DOHH2 (cell line): ENCODE data around the gene SLC16A3.

Source experiments
- H3F3A ChIP-seq: fragments of 200-600 bp; sonication (generic), shearing (Covaris generic); 2 replicates; pipeline ENCODE4 v1.6.0; 2016; ENCODE audit warnings: antibody characterized with exemption, mild to moderate bottlenecking; ENCODE audit not compliant: control insufficient read depth, insufficient read depth
- H3K27ac ChIP-seq: fragments of 200-600 bp; sonication (generic); 2 replicates; pipeline ENCODE4 v1.5.1; 2014; ENCODE audit warnings: low read depth, mild to moderate bottlenecking, low read length, moderate library complexity
- H3K27me3 ChIP-seq: fragments of 200-600 bp; sonication (generic); 2 replicates; pipeline ENCODE4 v1.6.1; 2014; ENCODE audit warnings: mild to moderate bottlenecking, low read length, mixed read lengths; ENCODE audit not compliant: control insufficient read depth
- H3K36me3 ChIP-seq: fragments of 200-600 bp; sonication (generic); 2 replicates; pipeline ENCODE4 v1.6.1; 2014; ENCODE audit warnings: mild to moderate bottlenecking, low read length, moderate library complexity, mixed read lengths; ENCODE audit not compliant: control insufficient read depth
- H3K4me1 ChIP-seq: fragments of 200-600 bp; sonication (generic); 2 replicates; pipeline ENCODE4 v1.6.1; 2014; ENCODE audit warnings: mild to moderate bottlenecking, low read length, mixed read lengths; ENCODE audit not compliant: control insufficient read depth
- H3K4me2 ChIP-seq: fragments of 200-600 bp; sonication (generic); 2 replicates; pipeline ENCODE4 v1.6.0; 2014; ENCODE audit warnings: mild to moderate bottlenecking, low read length, moderate library complexity
- H3K4me3 ChIP-seq: fragments of 200-600 bp; sonication (generic); 2 replicates; pipeline ENCODE4 v1.5.1; 2014; ENCODE audit warnings: mild to moderate bottlenecking, low read length, mixed read lengths
- H3K79me2 ChIP-seq: fragments of 200-600 bp; sonication (generic); 2 replicates; pipeline ENCODE4 v1.6.1; 2014; ENCODE audit warnings: mild to moderate bottlenecking, low read length, mixed read lengths; ENCODE audit not compliant: control insufficient read depth
- H3K9me2 ChIP-seq: fragments of 200-600 bp; sonication (generic); replicated peaks from 2 replicates; pipeline ENCODE4 v1.6.1; 2014; ENCODE audit warnings: mild to moderate bottlenecking, low read length, mixed read lengths; ENCODE audit not compliant: control insufficient read depth
- H3K9me3 ChIP-seq: fragments of 200-600 bp; sonication (generic); 2 replicates; pipeline ENCODE4 v1.6.1; 2014; ENCODE audit warnings: antibody characterized with exemption, low read length, mixed read lengths; ENCODE audit not compliant: control insufficient read depth, insufficient read depth
- H4K20me1 ChIP-seq: fragments of 200-600 bp; sonication (generic); 2 replicates; pipeline ENCODE4 v1.6.0; 2014; ENCODE audit warnings: low read depth, mild to moderate bottlenecking, antibody characterized with exemption, low read length, moderate library complexity; ENCODE audit not compliant: control insufficient read depth, insufficient read depth
- EZH2phosphoT487 ChIP-seq: fragments of 200-600 bp; sonication (generic); IDR thresholded peaks from 2 replicates; pipeline ENCODE4 v1.6.1; 2017; ENCODE audit warnings: borderline replicate concordance, mild to moderate bottlenecking, antibody characterized with exemption, low read length, moderate library complexity, mixed read lengths
- TF ChIP-seq, protein P1 (sequence below): fragments of 200-600 bp; sonication (generic); IDR thresholded peaks from one replicate; pipeline ENCODE4 v1.5.1; 2014; ENCODE audit warnings: antibody characterized with exemption, mild to moderate bottlenecking, low read depth, low read length; ENCODE audit not compliant: poor library complexity, severe bottlenecking

SLC16A3 gene

DNA sequence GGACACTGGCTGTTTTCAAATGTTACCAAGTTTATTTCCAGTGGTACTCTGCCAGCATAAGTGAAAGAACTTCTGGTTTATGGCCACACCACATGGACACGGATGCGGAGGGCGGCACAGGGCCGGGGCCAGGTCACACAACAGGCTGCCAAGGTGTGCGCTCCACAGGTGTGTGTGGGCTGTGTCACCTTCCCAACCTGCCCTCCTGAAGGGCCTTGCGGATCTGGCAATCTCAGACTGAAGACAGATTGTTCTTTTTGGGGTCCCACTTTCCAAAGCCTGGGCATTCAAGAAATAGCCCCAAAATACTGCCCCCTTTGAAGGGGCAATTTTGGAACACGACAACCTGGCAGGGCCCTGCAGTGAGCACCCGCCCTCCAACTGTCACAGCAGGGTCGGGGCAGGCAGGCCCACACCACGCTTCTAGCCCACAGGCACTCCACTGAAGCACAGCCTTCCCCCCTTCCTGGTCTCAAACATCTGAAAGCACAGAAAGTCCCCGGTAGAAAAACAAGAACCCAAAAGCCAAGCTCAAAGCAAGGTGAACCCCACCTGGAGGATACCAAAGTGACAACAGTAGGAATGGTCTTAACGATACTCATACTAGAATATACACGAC, 41.1 kb downstream of the SLC16A3 start:
- H3F3A ChIP-seq: no peaks in the 10 kb centered on the region
- H3K36me3 ChIP-seq: peaks cover 76% of the 10 kb centered on the region
- H4K20me1 ChIP-seq: peaks cover 32% of the 10 kb centered on the region
- TF ChIP-seq EZH2phosphoT487: no peak
- TF ChIP-seq, protein P1, sequence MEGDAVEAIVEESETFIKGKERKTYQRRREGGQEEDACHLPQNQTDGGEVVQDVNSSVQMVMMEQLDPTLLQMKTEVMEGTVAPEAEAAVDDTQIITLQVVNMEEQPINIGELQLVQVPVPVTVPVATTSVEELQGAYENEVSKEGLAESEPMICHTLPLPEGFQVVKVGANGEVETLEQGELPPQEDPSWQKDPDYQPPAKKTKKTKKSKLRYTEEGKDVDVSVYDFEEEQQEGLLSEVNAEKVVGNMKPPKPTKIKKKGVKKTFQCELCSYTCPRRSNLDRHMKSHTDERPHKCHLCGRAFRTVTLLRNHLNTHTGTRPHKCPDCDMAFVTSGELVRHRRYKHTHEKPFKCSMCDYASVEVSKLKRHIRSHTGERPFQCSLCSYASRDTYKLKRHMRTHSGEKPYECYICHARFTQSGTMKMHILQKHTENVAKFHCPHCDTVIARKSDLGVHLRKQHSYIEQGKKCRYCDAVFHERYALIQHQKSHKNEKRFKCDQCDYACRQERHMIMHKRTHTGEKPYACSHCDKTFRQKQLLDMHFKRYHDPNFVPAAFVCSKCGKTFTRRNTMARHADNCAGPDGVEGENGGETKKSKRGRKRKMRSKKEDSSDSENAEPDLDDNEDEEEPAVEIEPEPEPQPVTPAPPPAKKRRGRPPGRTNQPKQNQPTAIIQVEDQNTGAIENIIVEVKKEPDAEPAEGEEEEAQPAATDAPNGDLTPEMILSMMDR: no peak
- H3K27ac ChIP-seq: no peak overlapping the region
- peaks cover 82% of the 10 kb centered on the region for H3K79me2 ChIP-seq
- no peak overlapping the region for H3K4me3 ChIP-seq
- peaks cover 12% of the 10 kb centered on the region for H3K27me3 ChIP-seq
- H3K4me1 ChIP-seq: peaks cover 23% of the 10 kb centered on the region
- no peaks in the 10 kb centered on the region for H3K9me2 ChIP-seq
- no peak overlapping the region; the same call in 1 of the 2 replicates for H3K4me2 ChIP-seq
- H3K9me3 ChIP-seq: no peaks in the 10 kb centered on the region

DNA sequence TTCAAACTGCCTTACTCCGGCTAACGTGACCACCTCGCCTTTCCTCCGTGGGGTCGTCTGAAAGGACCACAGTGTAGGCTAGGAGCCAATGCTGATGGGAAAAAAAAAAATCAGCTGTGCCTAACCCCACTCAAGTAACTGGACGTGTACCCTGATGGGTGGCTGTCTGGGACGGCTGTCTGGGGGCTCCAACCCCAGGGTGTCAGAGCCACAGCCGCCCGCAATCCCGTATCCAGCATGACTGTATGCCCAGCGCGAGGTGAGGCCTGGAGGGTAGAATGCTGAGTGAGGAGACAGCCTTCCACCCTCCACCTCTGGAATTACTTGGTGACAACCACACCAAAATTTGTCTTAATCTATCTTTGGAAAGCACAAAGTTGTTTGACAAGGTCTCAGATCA, 41.8 kb downstream of the SLC16A3 start:
- peaks cover 69% of the 10 kb centered on the region for H3K36me3 ChIP-seq
- no peak overlapping the region; the same call in 1 of the 2 replicates for H3K4me2 ChIP-seq
- H3K9me2 ChIP-seq: no peaks in the 10 kb centered on the region
- peaks cover 23% of the 10 kb centered on the region for H3K4me1 ChIP-seq
- H3K4me3 ChIP-seq: no peak overlapping the region
- peaks cover 18% of the 10 kb centered on the region for H3K27me3 ChIP-seq
- peaks cover 76% of the 10 kb centered on the region for H3K79me2 ChIP-seq
- H3K27ac ChIP-seq: no peak overlapping the region
- no peak for TF ChIP-seq EZH2phosphoT487
- TF ChIP-seq, protein P1: no peak
- peaks cover 32% of the 10 kb centered on the region for H4K20me1 ChIP-seq
- H3K9me3 ChIP-seq: no peaks in the 10 kb centered on the region
- no peaks in the 10 kb centered on the region for H3F3A ChIP-seq

DNA sequence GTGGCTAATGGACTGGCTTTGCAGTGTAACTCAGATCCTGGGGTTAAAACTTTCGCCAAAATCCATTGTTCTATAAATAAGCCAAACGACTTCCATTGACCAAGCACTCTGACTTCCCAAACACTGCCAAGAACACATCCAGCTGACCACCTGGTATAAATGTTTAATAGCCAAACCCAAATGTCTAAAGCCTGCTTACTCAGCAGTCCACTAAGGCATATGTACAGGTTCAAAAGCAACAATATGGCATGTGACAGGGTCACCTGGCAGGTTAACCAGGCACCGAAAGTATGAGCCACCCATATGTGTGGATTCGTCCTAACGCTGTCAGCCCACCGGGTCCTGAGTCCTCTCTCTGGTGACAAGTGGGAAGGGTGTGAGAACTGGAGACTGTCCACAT, 42.6 kb downstream of the SLC16A3 start:
- Histone ChIP-seq H3F3A (no peaks in the 10 kb centered on the region), H3K27ac (no peak overlapping the region), H3K79me2 (peaks cover 69% of the 10 kb centered on the region), H3K27me3 (peaks cover 18% of the 10 kb centered on the region), H3K4me1 (peaks cover 23% of the 10 kb centered on the region), H3K4me2 (peak overlapping the region; percentile 99; the same call in 1 of the 2 replicates), H4K20me1 (peaks cover 32% of the 10 kb centered on the region), H3K9me3 (no peaks in the 10 kb centered on the region), H3K4me3 (no peak overlapping the region), H3K36me3 (peaks cover 62% of the 10 kb centered on the region), H3K9me2 (no peaks in the 10 kb centered on the region)
- no peak for TF ChIP-seq EZH2phosphoT487
- TF ChIP-seq, protein P1: no peak
